HFF-Myc (cell line): ENCODE results near the gene ETNK2.
A peak's percentile ranks its signal among the peaks of the same experiment; 100 is the strongest.

Experiments used
- DNase-seq: peaks from one replicate; pipeline ENCODE4 v3.0.0-alpha.2; 2011; ENCODE audit warnings: low read depth; ENCODE audit errors: extremely low read depth
- H3K4me3 ChIP-seq: replicated peaks from 2 replicates; pipeline ENCODE4 v1.5.1; 2011; ENCODE audit warnings: low read depth, mild to moderate bottlenecking, control low read depth, low read length
- TF ChIP-seq, protein P1 (sequence below): IDR thresholded peaks from 2 replicates; pipeline ENCODE4 v1.5.1; 2012; ENCODE audit warnings: mild to moderate bottlenecking, low read depth, low read length, control low read depth; ENCODE audit errors: missing control alignments

Gene ETNK2

DNA sequence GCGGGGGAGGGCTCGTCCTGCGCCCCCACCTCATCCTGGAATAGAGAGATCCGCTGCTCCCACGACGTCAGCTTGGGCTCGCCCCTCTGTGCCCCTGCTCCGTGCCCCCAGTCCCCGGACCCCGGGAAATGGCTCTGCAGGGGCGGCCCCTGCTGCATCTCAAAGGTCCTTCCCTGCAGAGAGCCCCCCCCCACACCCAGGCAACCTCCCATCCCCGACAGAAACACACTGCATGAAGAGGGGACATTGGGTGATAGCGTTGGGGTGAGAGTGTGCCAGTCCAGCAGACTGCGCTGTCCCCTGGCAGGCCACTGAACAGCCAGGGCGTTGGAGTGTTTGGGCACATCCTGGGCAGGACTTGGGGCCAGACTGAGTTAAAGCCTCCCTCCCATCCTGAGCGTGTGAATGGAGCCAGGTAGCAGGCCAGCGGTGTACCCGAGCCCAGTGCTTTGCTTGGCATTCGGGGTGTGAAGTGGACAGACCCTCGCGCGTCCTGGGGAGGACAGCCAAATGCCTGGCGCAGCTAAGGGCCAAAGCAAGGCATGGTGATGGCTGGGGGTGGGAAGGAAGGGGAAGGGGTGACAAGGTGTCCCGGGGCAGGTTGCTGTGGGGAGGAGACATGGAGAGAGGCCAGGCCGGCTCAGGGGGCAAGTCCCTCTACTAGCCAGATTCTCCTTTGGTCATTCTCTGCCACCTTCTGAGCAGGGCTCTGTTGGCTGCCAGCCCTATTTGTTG, 633 bp upstream of the ETNK2 start:
- peak overlapping the region; percentile 43 for H3K4me3 ChIP-seq
- no peak for DNase-seq
- TF ChIP-seq, protein P1, sequence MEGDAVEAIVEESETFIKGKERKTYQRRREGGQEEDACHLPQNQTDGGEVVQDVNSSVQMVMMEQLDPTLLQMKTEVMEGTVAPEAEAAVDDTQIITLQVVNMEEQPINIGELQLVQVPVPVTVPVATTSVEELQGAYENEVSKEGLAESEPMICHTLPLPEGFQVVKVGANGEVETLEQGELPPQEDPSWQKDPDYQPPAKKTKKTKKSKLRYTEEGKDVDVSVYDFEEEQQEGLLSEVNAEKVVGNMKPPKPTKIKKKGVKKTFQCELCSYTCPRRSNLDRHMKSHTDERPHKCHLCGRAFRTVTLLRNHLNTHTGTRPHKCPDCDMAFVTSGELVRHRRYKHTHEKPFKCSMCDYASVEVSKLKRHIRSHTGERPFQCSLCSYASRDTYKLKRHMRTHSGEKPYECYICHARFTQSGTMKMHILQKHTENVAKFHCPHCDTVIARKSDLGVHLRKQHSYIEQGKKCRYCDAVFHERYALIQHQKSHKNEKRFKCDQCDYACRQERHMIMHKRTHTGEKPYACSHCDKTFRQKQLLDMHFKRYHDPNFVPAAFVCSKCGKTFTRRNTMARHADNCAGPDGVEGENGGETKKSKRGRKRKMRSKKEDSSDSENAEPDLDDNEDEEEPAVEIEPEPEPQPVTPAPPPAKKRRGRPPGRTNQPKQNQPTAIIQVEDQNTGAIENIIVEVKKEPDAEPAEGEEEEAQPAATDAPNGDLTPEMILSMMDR = no peak

- DNase-seq = no peak
- TF ChIP-seq, protein P1 = no peak
- H3K4me3 ChIP-seq = peak overlapping the region; percentile 50
These were observed 917 bp downstream of the ETNK2 start for GRCh38 chr1:204150702-204151551.

DNA sequence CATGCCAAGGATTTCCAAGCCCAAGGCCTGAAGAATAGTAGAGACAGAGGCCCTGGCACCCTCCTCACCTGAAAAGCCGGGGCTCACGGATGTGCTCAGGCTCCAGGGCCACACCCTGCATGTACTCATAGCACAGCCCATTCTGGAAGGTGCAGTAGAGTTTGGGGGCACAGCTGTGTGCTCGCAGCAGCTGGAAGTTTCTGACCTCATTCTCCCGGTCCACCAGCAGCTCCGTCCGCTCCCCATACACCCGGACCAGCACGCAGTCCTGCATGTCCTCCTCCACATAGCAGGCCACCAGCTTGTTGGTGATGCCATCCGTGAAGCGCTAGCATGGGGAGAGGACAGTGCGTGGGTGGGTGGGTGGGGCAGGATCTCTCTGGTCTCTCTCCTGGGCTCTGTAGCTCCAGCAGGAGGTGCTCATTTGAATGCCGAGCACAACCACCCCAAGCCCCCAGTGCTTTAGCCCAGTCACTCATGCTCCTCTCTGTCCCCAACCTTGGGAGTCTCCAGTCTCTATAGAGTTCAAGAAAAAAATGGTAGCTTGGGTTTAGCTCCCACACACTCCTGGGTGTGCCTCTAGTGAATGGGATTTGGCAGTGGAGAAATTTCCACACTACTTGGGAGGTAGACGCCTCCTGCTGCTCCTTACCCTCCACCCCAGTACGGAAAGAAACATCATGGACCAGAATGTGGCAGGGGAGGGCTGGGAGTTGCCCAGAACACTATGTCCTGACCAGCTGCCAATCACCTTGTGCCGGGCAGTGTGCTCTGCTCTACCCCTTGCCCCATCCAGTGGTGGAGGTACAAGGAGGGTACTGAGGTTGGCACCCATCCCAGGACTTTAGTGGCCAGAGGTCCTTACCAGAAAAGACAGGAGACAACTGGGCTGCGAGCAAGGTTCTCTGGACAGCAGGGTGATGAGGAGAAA, 1.9 kb downstream of the ETNK2 start:
- no peak for DNase-seq
- TF ChIP-seq, protein P1 = no peak
- no peak overlapping the region for H3K4me3 ChIP-seq

DNA sequence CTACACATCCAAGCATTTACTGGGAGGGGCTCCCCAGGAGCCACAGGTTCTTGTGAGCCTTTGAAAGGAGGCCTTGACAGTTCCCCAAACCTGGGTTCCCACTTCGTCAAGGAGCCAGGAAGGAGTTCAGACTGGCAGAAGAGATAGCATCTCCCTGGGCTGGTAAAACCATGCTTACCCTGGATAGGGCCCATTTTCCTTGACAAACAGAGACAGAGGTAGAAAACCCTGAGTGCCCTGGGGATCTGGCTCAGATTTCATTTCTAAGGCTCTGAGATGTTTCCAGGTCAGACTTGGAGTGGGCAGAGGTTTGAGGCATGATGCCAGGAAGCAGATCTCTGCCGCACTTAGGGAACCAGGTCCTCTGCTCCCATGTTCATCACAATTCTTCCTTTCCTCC, 2.7 kb downstream of the ETNK2 start:
- TF ChIP-seq, protein P1 = no peak
- no peak overlapping the region for H3K4me3 ChIP-seq
- DNase-seq = no peak

DNA sequence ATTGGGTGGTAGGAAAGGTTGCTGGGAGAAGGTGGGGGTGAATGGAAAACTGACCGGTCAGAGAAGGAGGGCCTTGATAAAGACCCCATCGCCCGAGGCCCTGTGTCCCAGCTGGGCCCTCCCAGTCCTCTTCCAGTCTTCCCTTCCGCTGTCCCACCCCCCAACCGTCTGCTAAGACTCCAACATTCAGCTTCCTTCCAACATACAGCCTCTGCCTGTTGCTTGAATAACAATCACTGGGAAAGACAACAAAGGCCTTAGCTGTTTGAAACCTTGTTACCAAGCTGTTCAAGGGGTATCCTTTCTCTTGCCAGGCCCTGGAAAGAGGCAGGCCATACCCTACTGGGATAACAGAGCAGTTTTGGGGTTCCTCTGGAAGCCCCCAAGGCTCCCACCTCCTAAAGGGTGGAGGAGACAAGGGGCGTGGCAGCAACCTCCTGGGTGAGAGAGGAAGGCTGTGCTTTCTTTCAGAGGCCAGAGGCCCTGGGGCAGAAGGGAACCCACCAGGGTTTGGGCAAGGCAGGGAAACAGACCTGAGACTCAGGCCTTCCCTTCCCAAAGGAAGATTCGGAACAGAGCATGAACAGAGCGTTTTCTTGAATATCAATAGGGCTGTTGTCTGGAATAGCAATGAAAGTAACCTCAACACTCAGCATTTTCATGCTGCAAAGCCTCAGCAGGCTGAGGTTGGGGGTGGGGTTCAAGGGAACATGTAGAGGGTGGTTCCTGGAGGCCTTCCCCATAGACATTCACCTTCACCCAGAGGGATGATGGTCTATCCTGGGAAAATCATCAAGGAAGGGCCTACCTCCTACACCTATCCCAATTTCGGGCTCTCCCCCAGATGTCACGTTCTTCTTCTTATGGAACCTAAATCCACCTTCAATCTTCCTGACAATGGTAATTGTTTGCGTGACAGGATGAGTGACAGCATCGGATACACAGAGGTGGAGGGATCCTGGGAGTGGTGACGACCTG, 4.1 kb downstream of the ETNK2 start:
- H3K4me3 ChIP-seq = no peak overlapping the region
- TF ChIP-seq, protein P1 = no peak
- DNase-seq = no peak
